Measurements from ENCODE around the gene COMTD1. TPM values are rescaled to one million over a fixed set of nuclear protein-coding genes. Genes with fewer than 3 reads are reported as not detected.
A peak's percentile ranks its signal among the peaks of the same experiment; 100 is the strongest.

COMTD1 gene
- polyA plus RNA-seq, 1 of the 3 experiments (the other 2 are of a cell fraction), result 7.6 TPM

DNA sequence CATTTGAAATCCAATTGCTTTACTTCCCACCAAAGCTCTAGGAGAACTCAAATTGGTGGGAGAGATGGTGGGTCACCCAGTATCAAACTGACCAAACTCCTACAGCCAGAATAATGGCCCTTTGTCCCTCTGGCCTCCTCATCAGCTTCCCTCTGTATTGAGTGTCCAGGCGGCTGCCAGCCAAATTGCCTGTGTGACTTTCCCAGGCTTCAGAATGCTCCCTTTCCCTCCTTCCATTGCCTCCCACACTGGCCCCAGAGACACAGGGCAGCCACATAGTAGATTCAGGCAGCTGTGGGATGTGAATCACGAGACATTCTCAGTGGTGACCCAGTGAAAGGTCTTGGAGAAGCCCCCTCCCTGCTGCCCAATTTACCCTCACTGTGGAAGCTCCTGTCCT is 37.9 kb downstream of the COMTD1 start:
- Histone ChIP-seq H3K9me3 (no peaks in the 10 kb centered on the region), H3K27me3 (ENCODE audit: insufficient read depth) (no peaks in the 10 kb centered on the region), H2AFZ (ENCODE audit: low read depth) (no peak overlapping the region), H3K4me1 (ENCODE audit: control insufficient read depth in 1 of 2, insufficient read depth in 2 of 2, low read depth in 1 of 2, low read length in 1 of 2) (peaks cover 0 to 10% of the 10 kb centered on the region in 2 experiments; a peak in 2 of 4 replicates), H3F3A (replicated peaks; ENCODE audit: insufficient read depth) (peaks cover 9% of the 10 kb centered on the region), H3K4me3 (ENCODE audit: low read depth in 2 of 2, low read length in 1 of 2) (no peak overlapping the region), H3K79me2 (ENCODE audit: insufficient read depth) (no peaks in the 10 kb centered on the region), H3K36me3 (replicated peaks in 1 of 2; ENCODE audit: control insufficient read depth in 1 of 2, insufficient read depth in 2 of 2, low read length in 1 of 2) (no peaks in the 10 kb centered on the region), H3K9me2 (no peaks in the 10 kb centered on the region), H3K27ac (ENCODE audit: low read depth in 2 of 2, low read length in 1 of 2) (peak overlapping the region in 1 of 2 experiments; percentile 46; a peak in 2 of 4 replicates), H3K4me2 (no peak overlapping the region), H4K20me1 (ENCODE audit: insufficient read depth) (no peaks in the 10 kb centered on the region), H3K9ac (no peak overlapping the region)
- ChIA-PET POLR2A (interaction anchor here (1.2 kb wide), 1 partner anchor 12 kb away, joined by 3 read pairs; no protein-coding TSS in a partner anchor), CTCF (interaction anchor here (1.3 to 3.4 kb wide), 4 partner anchors 9 to 39 kb away, joined by 4 to 13 read pairs (median 4); no protein-coding TSS in a partner anchor)
- WGBS (ENCODE audit: low lambda C conversion rate), result 40% methylated on average over 2 of the region's 2 CpGs
- TF ChIP-seq YY1 (IDR thresholded peaks at IDR 0.05; ENCODE audit: low read depth) (no peak), GATA2 (CRISPR knock-in tag; IDR thresholded peaks at IDR 0.05) (no peak), RCOR1 (IDR thresholded peaks at IDR 0.05; ENCODE audit: low read length) (no peak), GABPA (IDR thresholded peaks at IDR 0.05; ENCODE audit: low read depth) (no peak), TEAD4 (IDR thresholded peaks at IDR 0.05; ENCODE audit: borderline replicate concordance, insufficient read depth) (no peak), FOXM1 (IDR thresholded peaks at IDR 0.05; ENCODE audit: low read depth) (no peak), TCF12 (IDR thresholded peaks at IDR 0.05) (no peak), ELF1 (IDR thresholded peaks at IDR 0.05) (no peak), EZH2phosphoT487 (IDR thresholded peaks at IDR 0.05; ENCODE audit: borderline replicate concordance, low read depth) (no peak), FOSL2 (IDR thresholded peaks at IDR 0.05; ENCODE audit: borderline replicate concordance, low read depth) (no peak)
- TF ChIP-seq, protein P1, sequence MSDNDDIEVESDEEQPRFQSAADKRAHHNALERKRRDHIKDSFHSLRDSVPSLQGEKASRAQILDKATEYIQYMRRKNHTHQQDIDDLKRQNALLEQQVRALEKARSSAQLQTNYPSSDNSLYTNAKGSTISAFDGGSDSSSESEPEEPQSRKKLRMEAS (IDR thresholded peaks at IDR 0.05; ENCODE audit: low read depth), result no peak
- no peak for DNase-seq

GRCh38 chr10:75197066-75197465 is 38.7 kb downstream of the COMTD1 start:
- WGBS (ENCODE audit: low lambda C conversion rate), result 92% methylated on average over 3 of the region's 3 CpGs
- POLR2A ChIA-PET, result no interaction called here
- CTCF ChIA-PET, result interaction anchor here (1.3 to 3.4 kb wide), 3 partner anchors 9 to 39 kb away, joined by 4 to 13 read pairs (median 4); no protein-coding TSS in a partner anchor

More at GRCh38 chr10:75197066-75197465, 38.7 kb downstream of the COMTD1 start:
- no peak overlapping the region for H3K27ac ChIP-seq (ENCODE audit: low read depth in 2 of 2, low read length in 1 of 2)
- H3K4me3 ChIP-seq (ENCODE audit: low read depth in 2 of 2, low read length in 1 of 2), result no peak overlapping the region
- TF ChIP-seq USF1 (IDR thresholded peaks at IDR 0.05; ENCODE audit: borderline replicate concordance, low read depth) (no peak), MEF2A (IDR thresholded peaks at IDR 0.05; ENCODE audit: borderline replicate concordance, low read depth) (no peak), MXI1 (IDR thresholded peaks at IDR 0.05; ENCODE audit: low read depth, low read length) (no peak), RXRA (IDR thresholded peaks at IDR 0.05; ENCODE audit: borderline replicate concordance, low read depth) (no peak), TCF12 (IDR thresholded peaks at IDR 0.05) (no peak)
- TF ChIP-seq, protein P2, sequence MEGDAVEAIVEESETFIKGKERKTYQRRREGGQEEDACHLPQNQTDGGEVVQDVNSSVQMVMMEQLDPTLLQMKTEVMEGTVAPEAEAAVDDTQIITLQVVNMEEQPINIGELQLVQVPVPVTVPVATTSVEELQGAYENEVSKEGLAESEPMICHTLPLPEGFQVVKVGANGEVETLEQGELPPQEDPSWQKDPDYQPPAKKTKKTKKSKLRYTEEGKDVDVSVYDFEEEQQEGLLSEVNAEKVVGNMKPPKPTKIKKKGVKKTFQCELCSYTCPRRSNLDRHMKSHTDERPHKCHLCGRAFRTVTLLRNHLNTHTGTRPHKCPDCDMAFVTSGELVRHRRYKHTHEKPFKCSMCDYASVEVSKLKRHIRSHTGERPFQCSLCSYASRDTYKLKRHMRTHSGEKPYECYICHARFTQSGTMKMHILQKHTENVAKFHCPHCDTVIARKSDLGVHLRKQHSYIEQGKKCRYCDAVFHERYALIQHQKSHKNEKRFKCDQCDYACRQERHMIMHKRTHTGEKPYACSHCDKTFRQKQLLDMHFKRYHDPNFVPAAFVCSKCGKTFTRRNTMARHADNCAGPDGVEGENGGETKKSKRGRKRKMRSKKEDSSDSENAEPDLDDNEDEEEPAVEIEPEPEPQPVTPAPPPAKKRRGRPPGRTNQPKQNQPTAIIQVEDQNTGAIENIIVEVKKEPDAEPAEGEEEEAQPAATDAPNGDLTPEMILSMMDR (IDR thresholded peaks at IDR 0.05), result no peak
- no peak overlapping the region for H3K4me2 ChIP-seq
- no peaks in the 10 kb centered on the region for H3K27me3 ChIP-seq (ENCODE audit: insufficient read depth)
- no peaks in the 10 kb centered on the region for H3K36me3 ChIP-seq (replicated peaks in 1 of 2; ENCODE audit: control insufficient read depth in 1 of 2, insufficient read depth in 2 of 2, low read length in 1 of 2)
- no peak overlapping the region for H2AFZ ChIP-seq (ENCODE audit: low read depth)
- no peaks in the 10 kb centered on the region for H3K9me3 ChIP-seq
- no peak for DNase-seq
- H3F3A ChIP-seq (replicated peaks; ENCODE audit: insufficient read depth), result peaks cover 14% of the 10 kb centered on the region
- H3K4me1 ChIP-seq (ENCODE audit: control insufficient read depth in 1 of 2, insufficient read depth in 2 of 2, low read depth in 1 of 2, low read length in 1 of 2), result peaks cover 0 to 10% of the 10 kb centered on the region in 2 experiments; a peak in 1 of 4 replicates
- no peak overlapping the region for H3K9ac ChIP-seq
- no peaks in the 10 kb centered on the region for H4K20me1 ChIP-seq (ENCODE audit: insufficient read depth)
- no peaks in the 10 kb centered on the region for H3K9me2 ChIP-seq
- no peaks in the 10 kb centered on the region for H3K79me2 ChIP-seq (ENCODE audit: insufficient read depth)

Measured in SK-N-SH (cell line).